Large intestine (tissue), 3 donors: ENCODE results near the gene MYH15. TPM values are rescaled to one million over a fixed set of nuclear protein-coding genes. Genes with fewer than 3 reads are reported as not detected.

Experiments used
- DNase-seq, 2 donors: peaks; one replicate each; pipeline versions ENCODE4 v3.0.0 to v3.0.0-alpha.2; 2013
- H3K27ac ChIP-seq: one replicate; pipeline ENCODE4 v1.5.1; 2013; ENCODE audit warnings: low read length
- H3K27me3 ChIP-seq: 2 replicates; pipeline ENCODE4 v1.6.1; 2013; ENCODE audit warnings: low read length; ENCODE audit not compliant: control insufficient read depth, insufficient read depth
- H3K36me3 ChIP-seq: 2 replicates; pipeline ENCODE4 v1.6.1; 2013; ENCODE audit warnings: low read length; ENCODE audit not compliant: control insufficient read depth, insufficient read depth
- H3K4me1 ChIP-seq: one replicate; pipeline ENCODE4 v1.6.1; 2013; ENCODE audit warnings: low read length; ENCODE audit not compliant: control insufficient read depth, insufficient read depth
- H3K4me3 ChIP-seq: one replicate; pipeline ENCODE4 v1.5.1; 2013; ENCODE audit warnings: low read length
- H3K9me3 ChIP-seq: one replicate; pipeline ENCODE4 v1.6.1; 2013; ENCODE audit warnings: mild to moderate bottlenecking, low read depth, low read length, moderate library complexity; ENCODE audit not compliant: control insufficient read depth
- WGBS: methylation state at CpG from one replicate; pipeline ENCODE4 v1.1.5; 2013; ENCODE audit warnings: low lambda C conversion rate; ENCODE audit not compliant: insufficient coverage; 5-methylcytosine and 5-hydroxymethylcytosine counted together
- polyA plus RNA-seq: library from polyadenylated mRNA; unstranded; fragments of 120-200 nt; gene quantifications from one replicate; pipeline ENCODE4 v1.2.1, GENCODE V29; 2013

MYH15 gene
- polyA plus RNA-seq, 1 donor: 1.0 TPM

DNA sequence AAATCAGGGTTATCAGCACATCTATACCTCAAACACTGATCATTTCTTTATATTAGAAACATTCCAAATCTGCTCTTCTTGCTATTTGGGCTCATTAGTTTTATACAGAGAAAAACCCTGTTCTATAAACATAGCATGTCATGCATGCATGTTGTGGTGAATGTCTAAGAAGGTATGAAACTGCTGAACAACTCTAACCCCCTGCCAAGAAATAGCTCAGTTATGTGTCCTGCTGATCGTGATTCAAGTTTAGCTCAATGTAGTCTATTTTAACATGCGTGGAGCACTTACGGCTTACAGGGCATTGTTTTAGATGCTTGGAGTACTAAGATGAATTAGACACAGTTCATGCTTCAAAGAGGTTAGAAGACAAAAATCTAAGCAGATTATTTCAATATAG lies 35.8 kb downstream of the MYH15 start:
- Histone ChIP-seq H3K27ac (no peak overlapping the region), H3K4me3 (no peak overlapping the region), H3K4me1 (no peaks in the 10 kb centered on the region), H3K36me3 (no peaks in the 10 kb centered on the region), H3K9me3 (no peaks in the 10 kb centered on the region), H3K27me3 (no peaks in the 10 kb centered on the region)
- no CpG with 5 or more reads among the region's 3 CpGs for WGBS
- no peak for DNase-seq

DNA sequence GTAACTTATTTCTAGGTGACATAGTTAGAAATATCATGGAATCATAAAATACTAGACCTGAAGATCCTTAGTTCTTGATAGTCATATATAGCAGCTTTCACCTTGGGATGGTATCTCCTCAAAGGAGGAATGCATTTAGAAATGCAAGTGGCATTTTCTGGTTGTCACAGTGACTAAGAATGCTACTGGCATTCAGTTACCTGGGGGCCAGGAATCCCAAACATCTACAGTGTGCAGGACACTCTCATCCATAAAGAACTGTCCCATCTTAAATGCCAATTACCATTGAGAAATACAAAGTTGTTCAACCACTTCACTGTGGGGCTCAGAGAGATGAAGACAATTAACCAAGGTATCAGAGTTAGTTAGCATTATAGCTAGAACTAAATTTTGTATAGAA lies 36.7 kb downstream of the MYH15 start:
- H3K4me1 ChIP-seq: no peaks in the 10 kb centered on the region
- H3K4me3 ChIP-seq: no peak overlapping the region
- DNase-seq: no peak
- no peaks in the 10 kb centered on the region for H3K36me3 ChIP-seq
- no peak overlapping the region for H3K27ac ChIP-seq
- H3K27me3 ChIP-seq: no peaks in the 10 kb centered on the region
- no peaks in the 10 kb centered on the region for H3K9me3 ChIP-seq

DNA sequence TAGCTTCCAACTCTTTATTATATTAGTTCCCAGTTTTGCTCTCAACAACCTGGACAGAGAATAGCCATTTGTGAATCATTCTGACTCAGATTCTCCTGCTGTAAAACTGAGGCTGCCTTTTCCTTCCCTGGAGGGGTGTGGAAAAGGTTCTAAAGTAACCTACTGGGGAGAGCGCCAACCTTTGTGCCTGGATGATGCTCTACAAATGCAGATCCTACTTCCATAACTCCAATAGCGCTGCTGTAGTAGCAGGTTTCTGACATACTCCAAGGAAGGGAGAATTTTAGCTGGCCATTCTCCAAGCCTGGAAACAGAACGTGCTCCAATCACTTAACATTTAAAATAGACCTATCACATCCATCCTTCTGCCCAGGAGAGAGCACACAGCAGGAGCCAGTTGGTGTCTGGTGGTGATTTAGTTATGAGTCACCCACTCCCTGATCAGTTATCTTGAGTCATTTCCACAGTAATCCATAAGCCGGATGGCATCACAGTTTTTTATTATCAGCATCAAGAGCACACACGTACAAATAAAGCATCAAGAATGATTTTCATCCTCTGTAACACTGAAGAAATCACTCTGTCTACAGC lies 38.3 kb downstream of the MYH15 start:
- no peaks in the 10 kb centered on the region for H3K4me1 ChIP-seq
- no peak overlapping the region for H3K27ac ChIP-seq
- no CpG with 5 or more reads among the region's 5 CpGs for WGBS
- no peak for DNase-seq
- no peaks in the 10 kb centered on the region for H3K36me3 ChIP-seq
- no peak overlapping the region for H3K4me3 ChIP-seq
- H3K27me3 ChIP-seq: no peaks in the 10 kb centered on the region
- H3K9me3 ChIP-seq: no peaks in the 10 kb centered on the region

GRCh38 chr3:108471426-108471825 lies 39.0 kb downstream of the MYH15 start:
- Histone ChIP-seq H3K36me3 (no peaks in the 10 kb centered on the region), H3K27ac (no peak overlapping the region), H3K9me3 (no peaks in the 10 kb centered on the region), H3K4me1 (no peaks in the 10 kb centered on the region), H3K27me3 (no peaks in the 10 kb centered on the region), H3K4me3 (no peak overlapping the region)
- DNase-seq: no peak

DNA sequence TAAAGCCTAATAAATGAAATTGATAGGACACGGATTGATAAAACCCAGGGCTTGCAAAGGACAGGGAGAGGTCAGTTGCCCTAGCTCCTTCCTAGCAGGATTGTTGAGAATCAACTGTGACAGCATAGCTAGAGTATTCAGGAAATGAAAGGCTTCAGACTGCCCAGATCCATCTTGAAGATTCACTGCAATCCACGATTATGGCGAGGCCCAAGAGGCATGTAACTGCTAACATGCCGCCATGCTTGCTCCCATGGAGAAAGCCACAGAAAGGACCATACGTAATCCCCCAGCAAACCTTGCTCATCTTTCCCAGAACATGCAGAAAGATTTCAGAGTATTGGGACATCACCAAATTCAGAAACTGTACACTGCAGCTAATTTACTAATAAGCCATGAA lies 41.3 kb downstream of the MYH15 start:
- no CpG with 5 or more reads among the region's 5 CpGs for WGBS
- H3K27me3 ChIP-seq: no peaks in the 10 kb centered on the region
- no peak for DNase-seq
- no peaks in the 10 kb centered on the region for H3K4me1 ChIP-seq
- no peak overlapping the region for H3K4me3 ChIP-seq
- H3K9me3 ChIP-seq: no peaks in the 10 kb centered on the region
- H3K36me3 ChIP-seq: no peaks in the 10 kb centered on the region
- no peak overlapping the region for H3K27ac ChIP-seq

GRCh38 chr3:108468577-108468976 lies 41.8 kb downstream of the MYH15 start:
- 83% methylated on average over 1 of the region's 4 CpGs for WGBS
- no peaks in the 10 kb centered on the region for H3K36me3 ChIP-seq
- no peak overlapping the region for H3K27ac ChIP-seq
- H3K9me3 ChIP-seq: no peaks in the 10 kb centered on the region
- no peaks in the 10 kb centered on the region for H3K27me3 ChIP-seq
- no peak for DNase-seq
- H3K4me1 ChIP-seq: no peaks in the 10 kb centered on the region
- no peak overlapping the region for H3K4me3 ChIP-seq

- no peaks in the 10 kb centered on the region for H3K4me1 ChIP-seq
- no peaks in the 10 kb centered on the region for H3K9me3 ChIP-seq
- WGBS: no CpG with 5 or more reads among the region's 2 CpGs
- DNase-seq: no peak
- H3K4me3 ChIP-seq: no peak overlapping the region
- no peak overlapping the region for H3K27ac ChIP-seq
- H3K27me3 ChIP-seq: no peaks in the 10 kb centered on the region
- H3K36me3 ChIP-seq: no peaks in the 10 kb centered on the region
Measured at GRCh38 chr3:108462899-108463298, 47.5 kb downstream of the MYH15 start.

DNA sequence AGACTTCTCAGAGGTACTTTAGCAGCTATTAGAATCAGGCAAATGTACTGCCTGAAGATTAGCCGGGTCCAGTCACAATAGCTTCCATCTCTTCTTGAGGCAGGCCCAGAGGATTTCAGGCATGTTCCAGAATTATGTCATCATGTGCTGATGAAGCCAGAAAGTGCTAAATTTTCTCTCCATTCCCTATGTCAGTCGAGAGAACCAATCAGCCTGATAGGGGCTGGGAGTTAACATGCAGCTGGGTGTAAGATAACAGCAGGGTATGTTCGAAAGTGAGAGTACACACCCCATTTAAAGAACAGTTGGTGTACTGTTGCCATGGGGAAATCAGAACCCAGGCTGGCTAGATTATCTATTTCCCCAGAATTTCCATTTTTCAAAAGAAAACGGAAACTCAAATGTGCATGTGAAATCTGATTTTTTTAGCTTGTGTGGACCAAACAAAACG lies 48.7 kb downstream of the MYH15 start:
- DNase-seq: peak in 1 of 2 donors; percentile 33
- no peaks in the 10 kb centered on the region for H3K4me1 ChIP-seq
- no peak overlapping the region for H3K27ac ChIP-seq
- H3K4me3 ChIP-seq: no peak overlapping the region
- no peaks in the 10 kb centered on the region for H3K27me3 ChIP-seq
- H3K9me3 ChIP-seq: no peaks in the 10 kb centered on the region
- WGBS: 16% methylated on average over 2 of the region's 5 CpGs
- no peaks in the 10 kb centered on the region for H3K36me3 ChIP-seq

DNA sequence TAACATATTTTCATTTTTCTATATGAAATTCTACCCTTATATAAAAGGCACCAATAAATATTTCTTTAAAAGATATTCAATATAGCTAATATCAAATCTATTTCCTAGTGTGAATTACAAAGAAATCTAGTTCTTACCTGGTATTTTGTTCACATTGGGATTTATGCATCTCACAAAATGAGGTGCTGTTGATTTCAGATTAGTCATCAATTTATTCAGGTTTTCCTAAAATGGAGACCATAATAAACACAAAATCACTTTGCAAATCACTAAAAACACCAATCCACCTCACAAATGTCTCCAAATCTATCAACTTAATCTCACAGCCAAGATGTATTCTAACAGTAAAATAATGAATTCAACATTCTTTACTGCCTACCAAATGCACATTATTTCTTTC lies 51.2 kb downstream of the MYH15 start:
- Histone ChIP-seq H3K4me3 (no peak overlapping the region), H3K27me3 (no peaks in the 10 kb centered on the region), H3K27ac (no peak overlapping the region), H3K4me1 (no peaks in the 10 kb centered on the region), H3K9me3 (no peaks in the 10 kb centered on the region), H3K36me3 (no peaks in the 10 kb centered on the region)
- DNase-seq: no peak

DNA sequence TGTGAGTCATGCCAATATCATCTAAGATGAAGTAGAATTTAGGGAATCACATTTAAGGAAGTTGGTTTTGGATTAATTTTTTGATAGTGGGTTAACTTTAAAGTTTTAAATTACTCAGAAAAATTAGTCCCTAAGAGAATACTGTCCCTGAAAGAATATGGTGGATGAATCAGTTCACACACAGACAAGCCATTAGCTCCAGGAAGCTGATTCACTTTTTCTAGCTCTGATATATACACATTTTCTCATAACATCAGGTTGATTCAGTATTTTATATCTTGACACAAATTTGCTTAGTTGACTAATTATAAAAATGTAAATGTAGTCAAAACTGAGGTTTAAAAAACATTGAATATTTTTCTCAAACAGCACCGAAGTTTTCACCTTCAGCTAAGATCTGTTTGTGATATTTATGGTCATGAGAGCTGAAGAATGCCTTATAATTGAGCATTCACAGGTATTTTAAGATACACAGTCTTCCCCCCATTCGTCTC lies 55.1 kb downstream of the MYH15 start:
- Histone ChIP-seq H3K27me3 (no peaks in the 10 kb centered on the region), H3K4me1 (peaks cover 6% of the 10 kb centered on the region), H3K27ac (no peak overlapping the region), H3K36me3 (no peaks in the 10 kb centered on the region), H3K9me3 (no peaks in the 10 kb centered on the region), H3K4me3 (no peak overlapping the region)
- WGBS: 83% methylated on average over 1 of the region's 2 CpGs
- DNase-seq: no peak

DNA sequence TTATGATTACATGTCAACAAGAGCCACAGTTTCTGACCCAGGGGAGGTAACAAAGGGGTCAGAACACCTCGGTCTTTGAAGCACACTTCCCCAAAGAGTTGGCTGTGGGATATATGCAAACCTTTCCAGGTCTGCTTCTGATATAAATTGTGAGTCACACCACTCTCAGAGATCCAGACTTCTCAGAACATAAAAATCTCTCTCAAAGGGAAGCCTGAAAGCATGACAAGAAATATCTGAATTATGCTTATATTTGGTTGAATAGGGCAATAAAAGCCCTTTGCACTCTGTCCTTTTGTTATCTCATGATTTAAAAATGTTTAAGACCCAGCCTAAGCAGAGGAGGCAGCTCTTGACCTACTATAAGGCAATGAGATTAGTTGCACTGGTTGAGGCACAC lies 56.8 kb downstream of the MYH15 start:
- peak; percentile 20 to 66 for DNase-seq
- no CpG with 5 or more reads among the region's 1 CpG for WGBS
- Histone ChIP-seq H3K27me3 (no peaks in the 10 kb centered on the region), H3K4me1 (peaks cover 6% of the 10 kb centered on the region), H3K27ac (peak overlapping the region; percentile 26), H3K36me3 (no peaks in the 10 kb centered on the region), H3K9me3 (peaks cover 3% of the 10 kb centered on the region), H3K4me3 (no peak overlapping the region)
